ENCODE data around the gene RFX4. TPM values are rescaled to one million over a fixed set of nuclear protein-coding genes. Genes with fewer than 3 reads are reported as not detected.

RFX4 gene
- total and polyA plus RNA-seq, 2 of the 13 experiments (the other 11 are each of a cell fraction or from before 2014, with no cell fraction given), result not detected

DNA sequence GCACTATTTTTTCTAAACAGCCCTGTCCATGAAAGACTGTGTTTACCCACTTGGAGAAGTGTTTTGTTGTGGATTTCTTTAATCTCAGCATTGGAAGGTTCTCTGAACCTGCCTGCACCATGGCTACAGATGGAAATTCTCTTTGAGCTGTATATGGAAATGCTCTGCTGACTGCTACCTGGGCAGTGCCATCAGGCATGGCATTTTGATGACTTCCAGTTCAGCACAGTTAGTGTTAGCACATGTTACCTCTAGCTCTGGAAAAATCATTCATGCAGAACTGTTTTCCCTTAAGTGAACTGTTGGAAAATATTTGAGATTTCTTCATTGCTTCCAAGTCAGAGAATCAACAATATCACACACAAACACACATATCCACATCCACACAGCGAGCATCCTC lies 139.1 kb downstream of the RFX4 start:
- TF ChIP-seq ZFYVE20 (CRISPR knock-in tag; IDR thresholded peaks at IDR 0.05; ENCODE audit: borderline replicate concordance, low read depth), result no peak
- TF ChIP-seq, protein P1, sequence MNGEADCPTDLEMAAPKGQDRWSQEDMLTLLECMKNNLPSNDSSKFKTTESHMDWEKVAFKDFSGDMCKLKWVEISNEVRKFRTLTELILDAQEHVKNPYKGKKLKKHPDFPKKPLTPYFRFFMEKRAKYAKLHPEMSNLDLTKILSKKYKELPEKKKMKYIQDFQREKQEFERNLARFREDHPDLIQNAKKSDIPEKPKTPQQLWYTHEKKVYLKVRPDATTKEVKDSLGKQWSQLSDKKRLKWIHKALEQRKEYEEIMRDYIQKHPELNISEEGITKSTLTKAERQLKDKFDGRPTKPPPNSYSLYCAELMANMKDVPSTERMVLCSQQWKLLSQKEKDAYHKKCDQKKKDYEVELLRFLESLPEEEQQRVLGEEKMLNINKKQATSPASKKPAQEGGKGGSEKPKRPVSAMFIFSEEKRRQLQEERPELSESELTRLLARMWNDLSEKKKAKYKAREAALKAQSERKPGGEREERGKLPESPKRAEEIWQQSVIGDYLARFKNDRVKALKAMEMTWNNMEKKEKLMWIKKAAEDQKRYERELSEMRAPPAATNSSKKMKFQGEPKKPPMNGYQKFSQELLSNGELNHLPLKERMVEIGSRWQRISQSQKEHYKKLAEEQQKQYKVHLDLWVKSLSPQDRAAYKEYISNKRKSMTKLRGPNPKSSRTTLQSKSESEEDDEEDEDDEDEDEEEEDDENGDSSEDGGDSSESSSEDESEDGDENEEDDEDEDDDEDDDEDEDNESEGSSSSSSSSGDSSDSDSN (CRISPR knock-in tag; IDR thresholded peaks at IDR 0.05), result no peak
- TF ChIP-seq ZNF496 (CRISPR knock-in tag; IDR thresholded peaks at IDR 0.05; ENCODE audit: insufficient replicate concordance), result no peak
- TF ChIP-seq ZBTB21 (CRISPR knock-in tag; IDR thresholded peaks at IDR 0.05), result no peak
- TF ChIP-seq KLF11 (CRISPR knock-in tag; IDR thresholded peaks at IDR 0.05), result no peak
- no peak for TF ChIP-seq ZBED4 (CRISPR knock-in tag; IDR thresholded peaks at IDR 0.05; ENCODE audit: borderline replicate concordance)
- no peak for TF ChIP-seq HOXA5 (CRISPR knock-in tag; IDR thresholded peaks at IDR 0.05)
- TF ChIP-seq, protein P2, sequence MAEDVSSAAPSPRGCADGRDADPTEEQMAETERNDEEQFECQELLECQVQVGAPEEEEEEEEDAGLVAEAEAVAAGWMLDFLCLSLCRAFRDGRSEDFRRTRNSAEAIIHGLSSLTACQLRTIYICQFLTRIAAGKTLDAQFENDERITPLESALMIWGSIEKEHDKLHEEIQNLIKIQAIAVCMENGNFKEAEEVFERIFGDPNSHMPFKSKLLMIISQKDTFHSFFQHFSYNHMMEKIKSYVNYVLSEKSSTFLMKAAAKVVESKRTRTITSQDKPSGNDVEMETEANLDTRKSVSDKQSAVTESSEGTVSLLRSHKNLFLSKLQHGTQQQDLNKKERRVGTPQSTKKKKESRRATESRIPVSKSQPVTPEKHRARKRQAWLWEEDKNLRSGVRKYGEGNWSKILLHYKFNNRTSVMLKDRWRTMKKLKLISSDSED (CRISPR knock-in tag; IDR thresholded peaks at IDR 0.05), result no peak
- no peak for TF ChIP-seq ZNF883 (CRISPR knock-in tag; IDR thresholded peaks at IDR 0.05; ENCODE audit: not compliant biosample characterization)
- TF ChIP-seq, protein P3, sequence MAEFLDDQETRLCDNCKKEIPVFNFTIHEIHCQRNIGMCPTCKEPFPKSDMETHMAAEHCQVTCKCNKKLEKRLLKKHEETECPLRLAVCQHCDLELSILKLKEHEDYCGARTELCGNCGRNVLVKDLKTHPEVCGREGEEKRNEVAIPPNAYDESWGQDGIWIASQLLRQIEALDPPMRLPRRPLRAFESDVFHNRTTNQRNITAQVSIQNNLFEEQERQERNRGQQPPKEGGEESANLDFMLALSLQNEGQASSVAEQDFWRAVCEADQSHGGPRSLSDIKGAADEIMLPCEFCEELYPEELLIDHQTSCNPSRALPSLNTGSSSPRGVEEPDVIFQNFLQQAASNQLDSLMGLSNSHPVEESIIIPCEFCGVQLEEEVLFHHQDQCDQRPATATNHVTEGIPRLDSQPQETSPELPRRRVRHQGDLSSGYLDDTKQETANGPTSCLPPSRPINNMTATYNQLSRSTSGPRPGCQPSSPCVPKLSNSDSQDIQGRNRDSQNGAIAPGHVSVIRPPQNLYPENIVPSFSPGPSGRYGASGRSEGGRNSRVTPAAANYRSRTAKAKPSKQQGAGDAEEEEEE (CRISPR knock-in tag; IDR thresholded peaks at IDR 0.05; ENCODE audit: borderline replicate concordance), result no peak
- TF ChIP-seq, protein P4, sequence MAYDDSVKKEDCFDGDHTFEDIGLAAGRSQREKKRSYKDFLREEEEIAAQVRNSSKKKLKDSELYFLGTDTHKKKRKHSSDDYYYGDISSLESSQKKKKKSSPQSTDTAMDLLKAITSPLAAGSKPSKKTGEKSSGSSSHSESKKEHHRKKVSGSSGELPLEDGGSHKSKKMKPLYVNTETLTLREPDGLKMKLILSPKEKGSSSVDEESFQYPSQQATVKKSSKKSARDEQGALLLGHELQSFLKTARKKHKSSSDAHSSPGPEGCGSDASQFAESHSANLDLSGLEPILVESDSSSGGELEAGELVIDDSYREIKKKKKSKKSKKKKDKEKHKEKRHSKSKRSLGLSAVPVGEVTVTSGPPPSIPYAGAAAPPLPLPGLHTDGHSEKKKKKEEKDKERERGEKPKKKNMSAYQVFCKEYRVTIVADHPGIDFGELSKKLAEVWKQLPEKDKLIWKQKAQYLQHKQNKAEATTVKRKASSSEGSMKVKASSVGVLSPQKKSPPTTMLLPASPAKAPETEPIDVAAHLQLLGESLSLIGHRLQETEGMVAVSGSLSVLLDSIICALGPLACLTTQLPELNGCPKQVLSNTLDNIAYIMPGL (CRISPR knock-in tag; IDR thresholded peaks at IDR 0.05; ENCODE audit: borderline replicate concordance in 1 of 2, low read depth in 1 of 2), result no peak
- Histone ChIP-seq H4K20me1 (ENCODE audit: insufficient read depth, low read length) (no peaks in the 10 kb centered on the region), H3K79me2 (ENCODE audit: insufficient read depth, low read length) (no peaks in the 10 kb centered on the region), H3K27me3 (ENCODE audit: control insufficient read depth in 1 of 2, insufficient read depth in 2 of 2, low read length in 2 of 2) (peaks cover 0 to 20% of the 10 kb centered on the region in 2 experiments; a peak in 2 of 5 replicates), H3K4me1 (ENCODE audit: insufficient read depth, low read length) (peaks cover 10% of the 10 kb centered on the region), H3K4me2 (ENCODE audit: low read depth, low read length) (no peak overlapping the region), H2AFZ (ENCODE audit: low read length) (no peak overlapping the region), H3K9ac (ENCODE audit: insufficient read depth, low read depth, low read length) (no peak overlapping the region), H3K9me3 (ENCODE audit: low read length) (no peaks in the 10 kb centered on the region), H3K27ac (ENCODE audit: extremely low read length, insufficient read depth, low read length) (no peak overlapping the region), H3K36me3 (replicated peaks in 1 of 2; ENCODE audit: control insufficient read depth in 1 of 2, insufficient read depth in 2 of 2, low read length in 2 of 2) (no peaks in the 10 kb centered on the region), H3K4me3 (replicated peaks in 1 of 3; ENCODE audit: insufficient read depth in 1 of 3, low read depth in 2 of 3, low read length in 3 of 3) (no peak overlapping the region)
- ATAC-seq, result no peak
- DNase-seq (ENCODE audit: low spot score), result no peak
- intact Hi-C loops (cut with micrococcal nuclease; ENCODE audit: unreplicated experiment) (no loop called here), in situ Hi-C loops (cut with HindIII; ENCODE audit: extremely low pct_ligation_motif_present, low pct_unique_long_range_greater_than_20kb) (no loop called here)
- ChIA-PET CTCF (ENCODE audit: low intra/inter-chr PET ratio, low total read pairs) (no interaction called here), POLR2A (no interaction called here)
- no TSS peak for BruUV-seq (replicated peaks)
- FAIRE-seq, result no peak
- 3% methylated on average over 1 of the region's 1 CpG for WGBS (ENCODE audit: low lambda C conversion rate)
